Measurements from ENCODE around the gene LDLRAD4.

The LDLRAD4 gene

GRCh38 chr18:13289481-13290205 lies 71.1 kb downstream of the LDLRAD4 start:
- DNase-seq, result no peak

- peak; percentile 23 to 24 for DNase-seq
These were observed 72.3 kb downstream of the LDLRAD4 start for GRCh38 chr18:13290856-13291271.

GRCh38 chr18:13291299-13291698 lies 72.7 kb downstream of the LDLRAD4 start:
- DNase-seq, result no peak

- DNase-seq, result no peak
These were observed 73.3 kb downstream of the LDLRAD4 start for GRCh38 chr18:13291745-13292447.

GRCh38 chr18:13292736-13293135 lies 74.2 kb downstream of the LDLRAD4 start:
- no peak for DNase-seq

GRCh38 chr18:13294309-13294708 lies 75.7 kb downstream of the LDLRAD4 start:
- no peak for DNase-seq

GRCh38 chr18:13295894-13296293 lies 77.3 kb downstream of the LDLRAD4 start:
- DNase-seq, result no peak

- no peak for DNase-seq
These were observed 78.5 kb downstream of the LDLRAD4 start for GRCh38 chr18:13296867-13297574.

- no peak for DNase-seq
These were observed 79.7 kb downstream of the LDLRAD4 start for GRCh38 chr18:13298262-13298661.

GRCh38 chr18:13300029-13300428 lies 81.5 kb downstream of the LDLRAD4 start:
- no peak for DNase-seq

- DNase-seq, result no peak
These were observed 82.2 kb downstream of the LDLRAD4 start for GRCh38 chr18:13300796-13301195.

GRCh38 chr18:13302040-13302439 lies 83.5 kb downstream of the LDLRAD4 start:
- no peak for DNase-seq

GRCh38 chr18:13302457-13303225 lies 84.1 kb downstream of the LDLRAD4 start:
- no peak for DNase-seq

- DNase-seq, result no peak
These were observed 85.3 kb downstream of the LDLRAD4 start for GRCh38 chr18:13303756-13304364.

GRCh38 chr18:13305301-13305700 lies 86.7 kb downstream of the LDLRAD4 start:
- DNase-seq, result no peak

GRCh38 chr18:13306583-13306982 lies 88.0 kb downstream of the LDLRAD4 start:
- no peak for DNase-seq

- DNase-seq, result no peak
These were observed 89.8 kb downstream of the LDLRAD4 start for GRCh38 chr18:13308369-13308768.

- no peak for DNase-seq
These were observed 90.6 kb downstream of the LDLRAD4 start for GRCh38 chr18:13309031-13309747.

GRCh38 chr18:13309748-13310670 lies 91.4 kb downstream of the LDLRAD4 start:
- no peak for DNase-seq

- DNase-seq, result no peak
These were observed 92.6 kb downstream of the LDLRAD4 start for GRCh38 chr18:13311193-13311592.

- DNase-seq, result no peak
These were observed 94.0 kb downstream of the LDLRAD4 start for GRCh38 chr18:13312515-13312914.

Measured in activated CD4-positive, alpha-beta T cell treated with anti-CD3 and anti-CD28 coated beads for 4 hours (primary cell).